H1 (cell line): ENCODE measurements around the gene ST3GAL3. TPM values are rescaled to one million over a fixed set of nuclear protein-coding genes. Genes with fewer than 3 reads are reported as not detected.

Experiments used
- BRCA1 ChIP-seq: IDR thresholded peaks from 2 replicates; pipeline ENCODE4 v1.6.1; 2012; ENCODE audit warnings: low read depth, low read length, improper control_type of control experiment
- CBX5 ChIP-seq: fragments of 300-800, 300-1000 bp; sonication (generic); IDR thresholded peaks from 2 replicates; pipeline ENCODE4 v1.7.1; 2016; ENCODE audit warnings: antibody characterized with exemption, low read length, low read depth
- CHD1 ChIP-seq: IDR thresholded peaks from 2 replicates; pipeline ENCODE4 v1.6.1; 2012; ENCODE audit warnings: low read depth, low read length, improper control_type of control experiment
- CREB1 ChIP-seq: IDR thresholded peaks from 2 replicates; pipeline ENCODE4 v1.6.1; 2012; ENCODE audit warnings: inconsistent platforms
- CTBP2 ChIP-seq: IDR thresholded peaks from 2 replicates; pipeline ENCODE4 v1.7.0; 2011; ENCODE audit warnings: borderline replicate concordance, mild to moderate bottlenecking, moderate library complexity, mixed read lengths, low read length; ENCODE audit not compliant: insufficient read depth, insufficient read length
- GABPA ChIP-seq: IDR thresholded peaks from 2 replicates; pipeline ENCODE4 v1.6.1; 2011; ENCODE audit warnings: mild to moderate bottlenecking, low read length, moderate library complexity, borderline replicate concordance; ENCODE audit not compliant: insufficient read depth
- HDAC6 ChIP-seq: IDR thresholded peaks from one replicate; pipeline ENCODE4 v1.7.1; 2012; ENCODE audit warnings: low read depth, mild to moderate bottlenecking, inconsistent platforms, low read length, moderate library complexity
- KDM1A ChIP-seq: fragments of 200-600, 300-600 bp; sonication (generic); IDR thresholded peaks from 2 replicates; pipeline ENCODE4 v1.7.1; 2016; ENCODE audit warnings: mild to moderate bottlenecking, low read length, borderline replicate concordance
- NANOG ChIP-seq: IDR thresholded peaks from 2 replicates; pipeline ENCODE4 v1.6.1; 2011; ENCODE audit warnings: low read length, low read depth, mild to moderate bottlenecking, inconsistent platforms; ENCODE audit not compliant: insufficient read depth, poor library complexity, severe bottlenecking
- POLR2A ChIP-seq, 2 experiments: IDR thresholded peaks; 1 replicate in 1 of 2; 2 replicates in 1 of 2; pipeline ENCODE4 v1.6.1; 2011; ENCODE audit warnings: low read depth in 2 of 2, low read length in 2 of 2, mild to moderate bottlenecking in 2 of 2; ENCODE audit errors: control extremely low read depth in 1 of 2
- SUZ12 ChIP-seq: fragments of 200-600 bp; sonication (generic); IDR thresholded peaks from 2 replicates; pipeline ENCODE4 v1.6.1; 2012; ENCODE audit warnings: mild to moderate bottlenecking, inconsistent platforms, low read length, moderate library complexity, mixed read lengths
- TEAD4 ChIP-seq: IDR thresholded peaks from 2 replicates; pipeline ENCODE4 v1.6.1; 2012; ENCODE audit warnings: low read depth, low read length, inconsistent platforms, mixed read lengths
- polyA plus RNA-seq, 7 experiments: library from polyadenylated mRNA; depleted of rRNA in 3 of 7; stranded (reverse) in 5 of 7; unstranded in 2 of 7; fragments of >200 nt in 5 of 7; fragments of 200-250 nt in 2 of 7; gene quantifications; 1 replicate in 5 of 7; 2 replicates in 1 of 7; 4 replicates in 1 of 7; pipeline versions ENCODE4 v1.2.1 to v1.2.3, GENCODE V29; 2011 to 2013; ENCODE audit warnings: missing spikeins in 2 of 7, mixed read lengths in 2 of 7
- total RNA-seq: library from RNA; stranded (reverse); fragmentation: NEBNext Ultra II Directional; extraction: Animal tissue kit (Norgen Biotek cat#: 25700); gene quantifications from 2 replicates; pipeline ENCODE4 v1.2.1, GENCODE V29; 2021

The ST3GAL3 gene
- total and polyA plus RNA-seq, 2 of the 8 experiments (the other 6 are each of a cell fraction or from before 2014, with no cell fraction given) = 6.8 to 7.0 TPM

DNA sequence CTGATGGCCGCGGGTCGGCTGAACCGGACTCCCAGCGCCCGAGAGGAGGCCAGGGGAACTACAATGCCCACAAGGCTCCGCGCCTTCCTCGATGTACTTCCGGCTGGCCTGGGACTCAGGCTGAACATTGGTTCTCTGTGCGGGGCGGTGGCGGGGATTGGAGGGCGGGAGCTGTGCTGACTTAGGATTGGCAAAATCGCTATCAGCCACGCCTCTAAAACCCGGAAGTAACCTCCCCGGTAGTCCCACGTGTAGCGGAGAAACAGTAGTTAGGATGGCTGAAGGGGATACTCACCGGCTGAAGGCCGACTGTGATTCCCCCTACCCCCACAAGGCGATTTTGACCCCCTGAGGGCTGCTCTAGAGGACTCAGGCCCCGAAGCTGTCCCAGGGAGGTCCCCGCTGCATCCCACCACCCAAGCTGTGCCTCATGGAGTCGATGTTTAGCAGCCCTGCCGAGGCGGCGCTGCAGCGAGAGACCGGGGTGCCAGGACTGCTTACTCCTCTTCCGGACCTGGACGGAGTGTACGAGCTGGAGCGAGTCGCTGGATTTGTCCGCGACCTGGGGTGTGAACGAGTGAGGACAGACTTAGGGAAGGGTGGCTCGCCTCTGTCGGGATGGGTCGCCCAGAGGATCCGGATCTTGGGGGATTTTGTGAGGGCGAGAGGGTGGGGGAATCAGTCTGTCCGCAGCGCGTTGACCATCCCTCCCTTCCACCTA lies 262.6 kb downstream of the ST3GAL3 start, which contains the start of gene DPH2 (continued):
- TF ChIP-seq SUZ12 (no peak), CHD1 (no peak), NANOG (no peak), HDAC6 (no peak), CREB1 (peak; percentile 44; the same call in 1 of the 2 replicates), GABPA (peak; percentile 92), BRCA1 (no peak), KDM1A (no peak), CTBP2 (no peak), POLR2A (IDR thresholded peaks at IDR 0.05; ENCODE audit: control extremely low read depth in 1 of 2, low read depth in 2 of 2, low read length in 2 of 2) (peak in 1 of 2 experiments; percentile 37; a peak in 1 of 3 replicates), TEAD4 (no peak), CBX5 (no peak)
